Liver (tissue), 3 donors: ENCODE results near the gene SLC51B.

Source experiments
- CTCF ChIP-seq: fragments of 150-350 bp; IDR thresholded peaks from 2 replicates; pipeline ENCODE4 v1.5.1; 2017; ENCODE audit warnings: improper control_type of control experiment, low read depth, low read length; ENCODE audit not compliant: missing input control
- EGR1 ChIP-seq, 2 donors: IDR thresholded peaks; 2 replicates each; pipeline ENCODE4 v1.6.1; 2016 to 2018; ENCODE audit warnings: antibody characterized with exemption in 2 of 2, low read depth in 2 of 2
- FOXA1 ChIP-seq: IDR thresholded peaks from 2 replicates; pipeline ENCODE4 v1.6.1; 2016; ENCODE audit warnings: antibody characterized with exemption
- HNF4G ChIP-seq: IDR thresholded peaks from 2 replicates; pipeline ENCODE4 v1.6.1; 2016; ENCODE audit warnings: antibody characterized with exemption
- MAX ChIP-seq: IDR thresholded peaks from 2 replicates; pipeline ENCODE4 v1.6.1; 2016; ENCODE audit warnings: antibody characterized with exemption
- NR2F2 ChIP-seq: IDR thresholded peaks from 2 replicates; pipeline ENCODE4 v1.6.1; 2016; ENCODE audit warnings: antibody characterized with exemption
- REST ChIP-seq: IDR thresholded peaks from 2 replicates; pipeline ENCODE4 v1.6.1; 2016; ENCODE audit warnings: antibody characterized with exemption, mild to moderate bottlenecking
- RXRA ChIP-seq, 2 donors: IDR thresholded peaks; 2 replicates each; pipeline ENCODE4 v1.6.1; 2017 to 2018; ENCODE audit warnings: antibody characterized with exemption in 2 of 2, mild to moderate bottlenecking in 1 of 2
- SP1 ChIP-seq: IDR thresholded peaks from 2 replicates; pipeline ENCODE4 v1.6.1; 2018; ENCODE audit warnings: antibody characterized with exemption, mild to moderate bottlenecking
- TAF1 ChIP-seq: conservative IDR thresholded peaks from 2 replicates; pipeline ENCODE4 v1.6.1; 2016; ENCODE audit warnings: antibody characterized with exemption, mild to moderate bottlenecking
- YY1 ChIP-seq: IDR thresholded peaks from 2 replicates; pipeline ENCODE4 v1.6.1; 2016; ENCODE audit warnings: antibody characterized with exemption, mild to moderate bottlenecking
- ZBTB33 ChIP-seq: IDR thresholded peaks from 2 replicates; pipeline ENCODE4 v1.6.1; 2016; ENCODE audit warnings: antibody characterized with exemption
- donor health status: healthy.
- donor health status: healthy.

GRCh38 chr15:65068403-65068788 lies 23.2 kb downstream of the SLC51B start:
- no peak for TF ChIP-seq TAF1
- no peak for TF ChIP-seq CTCF
- TF ChIP-seq MAX, result no peak
- no peak for TF ChIP-seq HNF4G
- no peak for TF ChIP-seq ZBTB33
- TF ChIP-seq SP1, result no peak
- no peak for TF ChIP-seq EGR1 (IDR thresholded peaks at IDR 0.05; ENCODE audit: low read depth in 2 of 2)
- TF ChIP-seq RXRA (IDR thresholded peaks at IDR 0.05), result no peak
- TF ChIP-seq REST, result no peak
- no peak for TF ChIP-seq NR2F2
- TF ChIP-seq YY1, result no peak
- no peak for TF ChIP-seq FOXA1
